SK-N-SH (cell line): ENCODE measurements around the gene ACACB. TPM values are rescaled to one million over a fixed set of nuclear protein-coding genes. Genes with fewer than 3 reads are reported as not detected.

ENCODE experiments used
- CTCF ChIA-PET: fragments of 300-600, 350-600 bp; formaldehyde crosslinking; extraction: SDS; loops from one replicate; lab custom pipeline; 2021; lab: Yijun Ruan, JAX
- POLR2A ChIA-PET: fragments of 350-600 bp; sonication (Branson Sonifier 250); formaldehyde crosslinking; extraction: SDS; loops from one replicate; lab custom pipeline; 2020; ENCODE audit warnings: antibody characterized with exemption, inconsistent platforms; lab: Yijun Ruan, JAX
- DNase-seq: peaks from one replicate; pipeline ENCODE4 v3.0.0; 2012
- H2AFZ ChIP-seq: fragments of 200-600 bp; sonication (generic); 2 replicates; pipeline ENCODE4 v1.8.1; 2016; ENCODE audit warnings: antibody characterized with exemption, mild to moderate bottlenecking, low read depth
- H3F3A ChIP-seq: fragments of 200-600 bp; sonication (generic); replicated peaks from 2 replicates; pipeline ENCODE3; 2016; ENCODE audit warnings: antibody characterized with exemption, mild to moderate bottlenecking; ENCODE audit not compliant: insufficient read depth
- H3K27ac ChIP-seq, 2 experiments: fragments of 200-500 bp in 1 of 2; fragments of 200-600 bp in 1 of 2; sonication (Bioruptor generic) in 1 of 2; sonication (generic), shearing (Covaris generic) in 1 of 2; 2 replicates each; pipeline versions ENCODE4 v1.5.1 to v1.6.1; 2014 to 2016; ENCODE audit warnings: low read depth in 2 of 2, inconsistent platforms in 1 of 2, low read length in 1 of 2, mild to moderate bottlenecking in 1 of 2, mixed read lengths in 1 of 2
- H3K27me3 ChIP-seq: fragments of 200-600 bp; sonication (generic), shearing (Covaris generic); 2 replicates; pipeline ENCODE4 v1.6.1; 2016; ENCODE audit warnings: mixed run types; ENCODE audit not compliant: insufficient read depth
- H3K36me3 ChIP-seq, 2 experiments: fragments of 200-500 bp in 1 of 2; fragments of 200-600 bp in 1 of 2; sonication (Bioruptor generic) in 1 of 2; sonication (generic) in 1 of 2; replicated peaks in 1 of 2; 2 replicates each; pipeline versions ENCODE3 to v1.5.1; 2014 to 2016; ENCODE audit warnings: low read length in 1 of 2, mild to moderate bottlenecking in 1 of 2; ENCODE audit not compliant: insufficient read depth in 2 of 2, control insufficient read depth in 1 of 2
- H3K4me1 ChIP-seq, 2 experiments: fragments of 200-500 bp in 1 of 2; fragments of 200-600 bp in 1 of 2; sonication (Bioruptor generic) in 1 of 2; sonication (generic), shearing (Covaris generic) in 1 of 2; 2 replicates each; pipeline versions ENCODE4 v1.5.1 to v1.6.1; 2014 to 2016; ENCODE audit warnings: low read depth in 1 of 2, low read length in 1 of 2, mixed run types in 1 of 2; ENCODE audit not compliant: insufficient read depth in 2 of 2, control insufficient read depth in 1 of 2
- H3K4me2 ChIP-seq: fragments of 200-600 bp; sonication (generic), shearing (Covaris generic); 2 replicates; pipeline ENCODE4 v1.6.1; 2017; ENCODE audit warnings: mixed run types
- H3K4me3 ChIP-seq, 2 experiments: fragments of 200-500 bp in 1 of 2; fragments of 200-600 bp in 1 of 2; sonication (Bioruptor generic) in 1 of 2; sonication (generic), shearing (Covaris generic) in 1 of 2; 2 replicates each; pipeline versions ENCODE4 v1.5.1 to v1.8.1; 2014 to 2016; ENCODE audit warnings: low read depth in 2 of 2, inconsistent platforms in 1 of 2, low read length in 1 of 2, mild to moderate bottlenecking in 1 of 2, mixed read lengths in 1 of 2, moderate library complexity in 1 of 2
- H3K79me2 ChIP-seq: fragments of 200-600 bp; sonication (generic); 2 replicates; pipeline ENCODE4 v1.8.1; 2017; ENCODE audit warnings: mild to moderate bottlenecking; ENCODE audit not compliant: insufficient read depth
- H3K9ac ChIP-seq: fragments of 200-600 bp; sonication (generic); 2 replicates; pipeline ENCODE4 v1.6.1; 2017; ENCODE audit warnings: mixed run types
- H3K9me2 ChIP-seq: fragments of 200-600 bp; sonication (generic); 2 replicates; pipeline ENCODE4 v1.6.1; 2017; ENCODE audit warnings: mixed run types
- H3K9me3 ChIP-seq: fragments of 200-600 bp; sonication (generic); 2 replicates; pipeline ENCODE4 v1.6.1; 2017; ENCODE audit warnings: mixed run types, mild to moderate bottlenecking, moderate library complexity
- H4K20me1 ChIP-seq: fragments of 200-600 bp; sonication (generic); 2 replicates; pipeline ENCODE4 v1.6.1; 2017; ENCODE audit warnings: mild to moderate bottlenecking, mixed run types; ENCODE audit not compliant: insufficient read depth
- CHD2 ChIP-seq: fragments of 150-350 bp; IDR thresholded peaks from 2 replicates; pipeline ENCODE4 v1.6.1; 2018; ENCODE audit warnings: low read length; ENCODE audit not compliant: partially characterized antibody
- EZH2phosphoT487 ChIP-seq: fragments of 200-600 bp; sonication (generic); IDR thresholded peaks from 2 replicates; pipeline ENCODE4 v1.6.1; 2017; ENCODE audit warnings: low read depth, mixed run types, mild to moderate bottlenecking, antibody characterized with exemption, moderate library complexity, borderline replicate concordance
- FOSL2 ChIP-seq: IDR thresholded peaks from 2 replicates; pipeline ENCODE4 v1.4.0; 2012; ENCODE audit warnings: low read depth, mild to moderate bottlenecking, moderate library complexity, borderline replicate concordance
- FOXJ3 ChIP-seq: sonication (generic); formaldehyde crosslinking; IDR thresholded peaks from 2 replicates; pipeline ENCODE4 v1.5.1; 2020; ENCODE audit warnings: mild to moderate bottlenecking, missing genetic modification reagents
- FOXM1 ChIP-seq: IDR thresholded peaks from 2 replicates; pipeline ENCODE4 v1.4.0; 2012; ENCODE audit warnings: low read depth, mild to moderate bottlenecking
- GABPA ChIP-seq: IDR thresholded peaks from 2 replicates; pipeline ENCODE4 v1.4.0; 2012; ENCODE audit warnings: low read depth, mild to moderate bottlenecking
- GATA2 ChIP-seq: sonication (generic); formaldehyde crosslinking; IDR thresholded peaks from 2 replicates; pipeline ENCODE4 v1.5.0; 2020; ENCODE audit warnings: mild to moderate bottlenecking, missing genetic modification reagents
- MXI1 ChIP-seq: IDR thresholded peaks from 2 replicates; pipeline ENCODE4 v1.6.1; 2012; ENCODE audit warnings: mild to moderate bottlenecking, low read depth, low read length, improper control_type of control experiment
- PBX3 ChIP-seq: IDR thresholded peaks from 2 replicates; pipeline ENCODE4; 2012
- POLR2AphosphoS5 ChIP-seq: IDR thresholded peaks from 2 replicates; pipeline ENCODE4 v1.6.1; 2012; ENCODE audit warnings: low read depth, low read length
- RAD21 ChIP-seq: IDR thresholded peaks from 2 replicates; pipeline ENCODE4 v1.6.1; 2012; ENCODE audit warnings: mild to moderate bottlenecking, low read length
- RCOR1 ChIP-seq: fragments of 150-350 bp; IDR thresholded peaks from 2 replicates; pipeline ENCODE4 v1.6.1; 2017; ENCODE audit warnings: antibody characterized with exemption, low read length
- REST ChIP-seq: IDR thresholded peaks from 2 replicates; pipeline ENCODE4 v1.6.1; 2012; ENCODE audit warnings: mild to moderate bottlenecking, low read depth, low read length, moderate library complexity
- RFX5 ChIP-seq: IDR thresholded peaks from 2 replicates; pipeline ENCODE4 v1.6.1; 2012; ENCODE audit warnings: mild to moderate bottlenecking, improper control_type of control experiment, low read length
- RXRA ChIP-seq: IDR thresholded peaks from 2 replicates; pipeline ENCODE4 v1.4.0; 2012; ENCODE audit warnings: low read depth, mild to moderate bottlenecking, borderline replicate concordance
- TCF12 ChIP-seq: IDR thresholded peaks from 2 replicates; pipeline ENCODE4 v1.4.0; 2012
- TEAD4 ChIP-seq: IDR thresholded peaks from 2 replicates; pipeline ENCODE4 v1.4.0; 2012; ENCODE audit warnings: mild to moderate bottlenecking, borderline replicate concordance; ENCODE audit not compliant: insufficient read depth
- USF1 ChIP-seq: IDR thresholded peaks from 2 replicates; pipeline ENCODE4 v1.4.0; 2012; ENCODE audit warnings: low read depth, borderline replicate concordance
- USF2 ChIP-seq: fragments of 150-350 bp; IDR thresholded peaks from 2 replicates; pipeline ENCODE4 v1.6.1; 2017; ENCODE audit warnings: antibody characterized with exemption, low read length, low read depth, borderline replicate concordance
- WGBS: methylation state at CpG from one replicate; pipeline ENCODE4 v1.1.6; 2017; ENCODE audit warnings: low lambda C conversion rate; 5-methylcytosine and 5-hydroxymethylcytosine counted together
- polyA plus RNA-seq, 3 experiments: library from polyadenylated mRNA; depleted of rRNA; stranded (reverse); fragments of >200 nt; gene quantifications; 2 replicates each; pipeline ENCODE4 v1.2.3, GENCODE V29; 2012

Gene ACACB
- polyA plus RNA-seq, 1 of the 3 experiments (the other 2 are of a cell fraction): 6.1 TPM

GRCh38 chr12:109305547-109305946, 189.2 kb downstream of the ACACB start:
- H3K36me3 ChIP-seq: no peaks in the 10 kb centered on the region
- TF ChIP-seq RCOR1 (no peak), GABPA (no peak), GATA2 (CRISPR knock-in tag) (no peak), EZH2phosphoT487 (no peak), PBX3 (no peak), CHD2 (no peak), POLR2AphosphoS5 (no peak), FOSL2 (no peak), MXI1 (no peak), USF1 (no peak), RXRA (no peak), REST (no peak), TEAD4 (no peak), RAD21 (no peak), USF2 (no peak), FOXJ3 (CRISPR knock-in tag) (no peak), RFX5 (no peak), TCF12 (no peak), FOXM1 (no peak)
- TF ChIP-seq, all 33 proteins: peak for 0
- no peak for DNase-seq
- no peak overlapping the region for H2AFZ ChIP-seq
- H3K79me2 ChIP-seq: no peaks in the 10 kb centered on the region
- no peak overlapping the region for H3K4me3 ChIP-seq
- no peak overlapping the region for H3K27ac ChIP-seq
- ChIA-PET CTCF (interaction anchor here (1.2 to 1.8 kb wide), 2 partner anchors 42 to 80 kb away, joined by 3 read pairs; no protein-coding TSS in a partner anchor), POLR2A (no interaction called here)
- H3K4me1 ChIP-seq: peaks cover 0 to 15% of the 10 kb centered on the region in 2 experiments; a peak in 1 of 4 replicates
- H3K27me3 ChIP-seq: peaks cover 22% of the 10 kb centered on the region
- no peaks in the 10 kb centered on the region for H3F3A ChIP-seq
- no peak overlapping the region for H3K4me2 ChIP-seq
- no peaks in the 10 kb centered on the region for H3K9me3 ChIP-seq
- 48% methylated on average over 6 of the region's 6 CpGs for WGBS
- H3K9me2 ChIP-seq: no peaks in the 10 kb centered on the region
- no peak overlapping the region for H3K9ac ChIP-seq
- no peaks in the 10 kb centered on the region for H4K20me1 ChIP-seq
